HepG2 (cell line): ENCODE measurements around the gene PLBD2.

ENCODE experiments used
- CBX5 ChIP-seq: sonication (generic); formaldehyde crosslinking; IDR thresholded peaks from 2 replicates; pipeline ENCODE4 v1.4.0; 2020; ENCODE audit warnings: missing genetic modification reagents, borderline replicate concordance
- FOXO1 ChIP-seq: sonication (generic); formaldehyde crosslinking; IDR thresholded peaks from 2 replicates; pipeline ENCODE4 v1.4.0; 2020; ENCODE audit warnings: missing genetic modification reagents
- HOXA9 ChIP-seq: sonication (generic); formaldehyde crosslinking; IDR thresholded peaks from 2 replicates; pipeline ENCODE4 v1.8.1; 2022; ENCODE audit warnings: missing genetic modification reagents, mild to moderate bottlenecking, moderate library complexity, borderline replicate concordance
- NFYB ChIP-seq: sonication (generic); formaldehyde crosslinking; IDR thresholded peaks from 2 replicates; pipeline ENCODE4 v1.4.0; 2020; ENCODE audit warnings: missing genetic modification reagents
- RAD21 ChIP-seq: fragments of 450-650 bp; formaldehyde crosslinking; IDR thresholded peaks from 2 replicates; pipeline ENCODE4 v1.5.0; 2020; ENCODE audit warnings: mild to moderate bottlenecking
- SATB2 ChIP-seq: sonication (generic); formaldehyde crosslinking; IDR thresholded peaks from 2 replicates; pipeline ENCODE4 v1.5.0; 2020; ENCODE audit warnings: missing genetic modification reagents
- SMARCC2 ChIP-seq: fragments of 450-650 bp; IDR thresholded peaks from 2 replicates; pipeline ENCODE4 v1.6.1; 2017; ENCODE audit warnings: antibody characterized with exemption, mild to moderate bottlenecking
- TGIF2 ChIP-seq: IDR thresholded peaks from 2 replicates; pipeline ENCODE4 v1.6.1; 2016; ENCODE audit warnings: control low read depth, missing compliant biosample characterization
- ZNF383 ChIP-seq: sonication (generic); formaldehyde crosslinking; IDR thresholded peaks from 2 replicates; pipeline ENCODE4 v1.4.0; 2020; ENCODE audit warnings: missing genetic modification reagents, mild to moderate bottlenecking, borderline replicate concordance
- ZNF589 ChIP-seq: sonication (generic); formaldehyde crosslinking; conservative IDR thresholded peaks from 2 replicates; pipeline ENCODE4 v1.8.0; 2022; ENCODE audit warnings: mild to moderate bottlenecking, moderate library complexity, missing genetic modification reagents
- TF ChIP-seq, protein P1 (sequence below): sonication (generic); formaldehyde crosslinking; IDR thresholded peaks from 2 replicates; pipeline ENCODE4 v1.8.0; 2022; ENCODE audit warnings: low read depth, missing genetic modification reagents
- TF ChIP-seq, protein P2 (sequence below): sonication (generic); formaldehyde crosslinking; IDR thresholded peaks from 2 replicates; pipeline ENCODE4 v1.5.0; 2020; ENCODE audit warnings: mild to moderate bottlenecking, missing genetic modification reagents, moderate library complexity

DNA sequence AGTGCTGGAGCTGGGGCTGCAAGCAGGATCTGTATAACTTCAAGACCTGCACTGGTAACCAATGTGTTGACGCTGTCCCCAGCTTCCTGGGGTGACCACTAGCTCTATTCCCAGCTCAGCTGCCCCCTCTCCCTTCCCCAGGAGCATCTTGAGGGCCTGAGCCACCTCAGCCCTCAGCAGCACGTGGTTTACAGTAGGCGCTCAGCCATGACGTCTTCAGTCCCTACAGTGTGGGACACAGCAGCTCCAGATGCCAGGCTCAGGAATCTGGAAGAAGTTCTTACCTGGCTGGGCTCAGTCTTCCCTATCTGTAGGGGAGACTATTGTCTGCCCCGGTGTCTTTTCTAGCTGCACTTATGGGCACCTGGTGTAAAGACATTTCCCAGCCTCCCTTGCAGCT is 36.7 kb downstream of the PLBD2 start:
- TF ChIP-seq CBX5 (CRISPR knock-in tag) (no peak), FOXO1 (no peak), RAD21 (CRISPR knock-in tag) (no peak), SMARCC2 (no peak), TGIF2 (no peak), SATB2 (CRISPR knock-in tag) (no peak), HOXA9 (CRISPR knock-in tag) (no peak), NFYB (no peak), ZNF589 (CRISPR knock-in tag) (no peak), ZNF383 (no peak)
- TF ChIP-seq, protein P1, sequence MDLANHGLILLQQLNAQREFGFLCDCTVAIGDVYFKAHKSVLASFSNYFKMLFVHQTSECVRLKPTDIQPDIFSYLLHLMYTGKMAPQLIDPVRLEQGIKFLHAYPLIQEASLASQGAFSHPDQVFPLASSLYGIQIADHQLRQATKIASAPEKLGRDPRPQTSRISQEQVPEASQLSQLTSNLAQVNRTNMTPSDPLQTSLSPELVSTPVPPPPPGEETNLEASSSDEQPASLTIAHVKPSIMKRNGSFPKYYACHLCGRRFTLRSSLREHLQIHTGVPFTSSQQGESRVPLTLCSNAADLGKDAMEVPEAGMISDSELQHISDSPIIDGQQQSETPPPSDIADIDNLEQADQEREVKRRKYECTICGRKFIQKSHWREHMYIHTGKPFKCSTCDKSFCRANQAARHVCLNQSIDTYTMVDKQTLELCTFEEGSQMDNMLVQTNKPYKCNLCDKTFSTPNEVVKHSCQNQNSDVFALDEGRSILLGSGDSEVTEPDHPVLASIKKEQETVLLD: no peak
- TF ChIP-seq, protein P2, sequence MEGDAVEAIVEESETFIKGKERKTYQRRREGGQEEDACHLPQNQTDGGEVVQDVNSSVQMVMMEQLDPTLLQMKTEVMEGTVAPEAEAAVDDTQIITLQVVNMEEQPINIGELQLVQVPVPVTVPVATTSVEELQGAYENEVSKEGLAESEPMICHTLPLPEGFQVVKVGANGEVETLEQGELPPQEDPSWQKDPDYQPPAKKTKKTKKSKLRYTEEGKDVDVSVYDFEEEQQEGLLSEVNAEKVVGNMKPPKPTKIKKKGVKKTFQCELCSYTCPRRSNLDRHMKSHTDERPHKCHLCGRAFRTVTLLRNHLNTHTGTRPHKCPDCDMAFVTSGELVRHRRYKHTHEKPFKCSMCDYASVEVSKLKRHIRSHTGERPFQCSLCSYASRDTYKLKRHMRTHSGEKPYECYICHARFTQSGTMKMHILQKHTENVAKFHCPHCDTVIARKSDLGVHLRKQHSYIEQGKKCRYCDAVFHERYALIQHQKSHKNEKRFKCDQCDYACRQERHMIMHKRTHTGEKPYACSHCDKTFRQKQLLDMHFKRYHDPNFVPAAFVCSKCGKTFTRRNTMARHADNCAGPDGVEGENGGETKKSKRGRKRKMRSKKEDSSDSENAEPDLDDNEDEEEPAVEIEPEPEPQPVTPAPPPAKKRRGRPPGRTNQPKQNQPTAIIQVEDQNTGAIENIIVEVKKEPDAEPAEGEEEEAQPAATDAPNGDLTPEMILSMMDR: no peak
